ENCODE data around the gene KCND3. TPM values are rescaled to one million over a fixed set of nuclear protein-coding genes. Genes with fewer than 3 reads are reported as not detected.

KCND3 gene
- total RNA-seq, 1 donor from 2014 or later, result 8.1 TPM

DNA sequence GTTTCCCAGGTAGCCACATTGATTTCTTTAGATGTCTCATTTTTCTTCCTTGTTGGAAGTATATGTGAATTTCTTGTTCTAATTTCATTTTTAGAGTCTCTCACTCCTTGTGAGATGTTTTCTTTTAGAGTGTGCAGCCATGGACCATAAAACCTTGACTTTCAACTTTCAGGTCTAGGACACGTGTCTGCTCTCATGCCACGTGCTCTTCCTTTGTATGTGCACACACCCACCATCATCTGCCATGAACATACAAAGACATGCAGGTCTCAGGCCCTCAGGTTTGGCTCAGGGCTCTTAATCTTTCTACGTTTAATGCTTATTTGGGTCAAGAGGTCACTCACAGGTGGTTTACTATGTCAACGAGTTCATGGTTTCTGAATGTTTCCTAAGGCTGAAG lies 163.2 kb downstream of the KCND3 start:
- Histone ChIP-seq H3K27ac (no peak overlapping the region), H3K9me3 (no peaks in the 10 kb centered on the region), H3K27me3 (no peaks in the 10 kb centered on the region), H3K4me3 (no peak overlapping the region), H3K36me3 (no peaks in the 10 kb centered on the region), H3K4me1 (no peaks in the 10 kb centered on the region)
- DNase-seq (ENCODE audit: extremely low spot score in 2 of 2), result no peak
- no peak for TF ChIP-seq POLR2A (IDR thresholded peaks at IDR 0.05)
- TF ChIP-seq, protein P1, sequence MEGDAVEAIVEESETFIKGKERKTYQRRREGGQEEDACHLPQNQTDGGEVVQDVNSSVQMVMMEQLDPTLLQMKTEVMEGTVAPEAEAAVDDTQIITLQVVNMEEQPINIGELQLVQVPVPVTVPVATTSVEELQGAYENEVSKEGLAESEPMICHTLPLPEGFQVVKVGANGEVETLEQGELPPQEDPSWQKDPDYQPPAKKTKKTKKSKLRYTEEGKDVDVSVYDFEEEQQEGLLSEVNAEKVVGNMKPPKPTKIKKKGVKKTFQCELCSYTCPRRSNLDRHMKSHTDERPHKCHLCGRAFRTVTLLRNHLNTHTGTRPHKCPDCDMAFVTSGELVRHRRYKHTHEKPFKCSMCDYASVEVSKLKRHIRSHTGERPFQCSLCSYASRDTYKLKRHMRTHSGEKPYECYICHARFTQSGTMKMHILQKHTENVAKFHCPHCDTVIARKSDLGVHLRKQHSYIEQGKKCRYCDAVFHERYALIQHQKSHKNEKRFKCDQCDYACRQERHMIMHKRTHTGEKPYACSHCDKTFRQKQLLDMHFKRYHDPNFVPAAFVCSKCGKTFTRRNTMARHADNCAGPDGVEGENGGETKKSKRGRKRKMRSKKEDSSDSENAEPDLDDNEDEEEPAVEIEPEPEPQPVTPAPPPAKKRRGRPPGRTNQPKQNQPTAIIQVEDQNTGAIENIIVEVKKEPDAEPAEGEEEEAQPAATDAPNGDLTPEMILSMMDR (IDR thresholded peaks at IDR 0.05), result no peak
- TF ChIP-seq POLR2AphosphoS5 (IDR thresholded peaks at IDR 0.05; ENCODE audit: insufficient read depth in 1 of 2, low read depth in 1 of 2), result no peak
- intact Hi-C loops (cut with DNase I), result no loop called here

DNA sequence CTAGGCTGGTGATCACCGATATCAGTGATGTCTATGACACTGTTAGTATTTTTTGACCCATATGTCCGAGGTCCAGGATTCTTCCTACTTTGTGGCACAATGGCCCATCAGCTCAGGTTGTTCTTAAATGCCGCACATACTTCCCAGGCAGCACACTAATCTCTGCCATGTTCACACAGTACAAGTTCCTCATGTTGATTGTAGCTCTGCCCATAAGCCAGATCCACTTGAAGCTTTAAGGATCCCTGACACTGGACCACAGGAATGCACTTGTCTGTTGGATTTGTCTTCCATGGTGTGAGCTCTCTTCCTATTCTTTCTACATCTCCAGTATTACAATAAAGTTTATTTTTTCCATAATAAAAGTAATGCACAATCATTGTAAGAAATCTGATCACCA lies 164.3 kb downstream of the KCND3 start:
- Histone ChIP-seq H3K4me3 (no peak overlapping the region), H3K36me3 (no peaks in the 10 kb centered on the region), H3K27me3 (no peaks in the 10 kb centered on the region), H3K27ac (no peak overlapping the region), H3K9me3 (no peaks in the 10 kb centered on the region), H3K4me1 (no peaks in the 10 kb centered on the region)
- no peak for DNase-seq (ENCODE audit: extremely low spot score in 2 of 2)
- intact Hi-C loops (cut with DNase I), result no loop called here
- TF ChIP-seq, protein P1 (IDR thresholded peaks at IDR 0.05), result no peak
- TF ChIP-seq POLR2AphosphoS5 (IDR thresholded peaks at IDR 0.05; ENCODE audit: insufficient read depth in 1 of 2, low read depth in 1 of 2) (no peak), POLR2A (IDR thresholded peaks at IDR 0.05) (no peak)

DNA sequence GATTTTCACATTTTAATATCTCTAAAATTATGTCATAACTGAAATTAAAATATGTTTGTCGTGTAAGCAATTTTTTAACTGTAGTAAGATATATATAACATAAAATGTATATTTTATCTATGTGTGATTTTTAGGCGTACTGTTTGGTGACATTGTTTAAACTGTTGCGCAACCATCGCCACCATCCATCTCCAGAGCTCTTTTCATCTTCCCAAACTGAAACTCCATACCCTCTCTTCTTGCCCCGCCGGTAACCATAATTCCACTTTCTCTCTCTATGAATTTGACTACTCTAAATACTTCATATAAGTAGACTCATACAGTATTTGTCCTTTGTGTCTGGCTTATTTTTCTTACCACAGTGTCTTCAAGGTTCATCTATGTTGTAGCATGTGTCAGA lies 167.3 kb downstream of the KCND3 start:
- Histone ChIP-seq H3K4me3 (no peak overlapping the region), H3K27ac (no peak overlapping the region), H3K36me3 (no peaks in the 10 kb centered on the region), H3K27me3 (no peaks in the 10 kb centered on the region), H3K9me3 (no peaks in the 10 kb centered on the region), H3K4me1 (no peaks in the 10 kb centered on the region)
- intact Hi-C loops (cut with DNase I), result no loop called here
- TF ChIP-seq, protein P1 (IDR thresholded peaks at IDR 0.05), result no peak
- TF ChIP-seq POLR2AphosphoS5 (IDR thresholded peaks at IDR 0.05; ENCODE audit: insufficient read depth in 1 of 2, low read depth in 1 of 2), result no peak
- no peak for TF ChIP-seq POLR2A (IDR thresholded peaks at IDR 0.05)
- no peak for DNase-seq (ENCODE audit: extremely low spot score in 2 of 2)

DNA sequence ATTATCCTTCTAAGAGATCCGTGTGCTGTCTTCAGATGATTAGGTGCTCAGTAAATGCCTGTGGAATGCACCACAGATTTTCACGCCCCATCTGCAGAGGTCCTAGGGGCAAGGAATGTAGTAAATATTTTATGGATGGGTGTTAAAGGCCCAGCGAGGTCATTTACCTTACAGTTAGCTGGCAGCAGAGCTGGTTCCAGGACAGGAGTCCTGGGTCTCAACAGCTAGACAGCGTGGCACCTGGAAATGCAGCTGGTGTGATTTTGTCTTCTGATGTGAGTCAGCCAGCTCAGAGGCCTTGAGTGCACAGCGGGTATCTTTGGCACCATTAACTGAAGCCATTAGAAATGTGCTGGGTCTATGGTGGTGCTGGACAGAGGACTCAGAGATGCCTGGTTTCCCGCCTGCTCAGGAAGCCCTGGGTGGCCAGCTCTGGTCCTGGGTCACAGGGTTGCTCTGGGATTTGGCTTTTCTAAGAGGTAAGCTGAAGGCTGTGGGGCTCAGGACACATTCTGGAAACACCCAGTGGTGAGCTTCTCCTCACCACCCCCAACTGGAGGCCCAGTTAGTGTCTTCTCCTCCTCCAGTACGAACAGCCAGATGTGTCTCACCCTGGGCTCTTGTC lies 168.2 kb downstream of the KCND3 start:
- Histone ChIP-seq H3K4me3 (no peak overlapping the region), H3K27ac (no peak overlapping the region), H3K4me1 (no peaks in the 10 kb centered on the region), H3K9me3 (no peaks in the 10 kb centered on the region), H3K36me3 (no peaks in the 10 kb centered on the region), H3K27me3 (no peaks in the 10 kb centered on the region)
- no peak for DNase-seq (ENCODE audit: extremely low spot score in 2 of 2)
- intact Hi-C loops (cut with DNase I), result no loop called here
- TF ChIP-seq, protein P1 (IDR thresholded peaks at IDR 0.05), result no peak
- TF ChIP-seq POLR2AphosphoS5 (IDR thresholded peaks at IDR 0.05; ENCODE audit: insufficient read depth in 1 of 2, low read depth in 1 of 2) (no peak), POLR2A (IDR thresholded peaks at IDR 0.05) (no peak)

DNA sequence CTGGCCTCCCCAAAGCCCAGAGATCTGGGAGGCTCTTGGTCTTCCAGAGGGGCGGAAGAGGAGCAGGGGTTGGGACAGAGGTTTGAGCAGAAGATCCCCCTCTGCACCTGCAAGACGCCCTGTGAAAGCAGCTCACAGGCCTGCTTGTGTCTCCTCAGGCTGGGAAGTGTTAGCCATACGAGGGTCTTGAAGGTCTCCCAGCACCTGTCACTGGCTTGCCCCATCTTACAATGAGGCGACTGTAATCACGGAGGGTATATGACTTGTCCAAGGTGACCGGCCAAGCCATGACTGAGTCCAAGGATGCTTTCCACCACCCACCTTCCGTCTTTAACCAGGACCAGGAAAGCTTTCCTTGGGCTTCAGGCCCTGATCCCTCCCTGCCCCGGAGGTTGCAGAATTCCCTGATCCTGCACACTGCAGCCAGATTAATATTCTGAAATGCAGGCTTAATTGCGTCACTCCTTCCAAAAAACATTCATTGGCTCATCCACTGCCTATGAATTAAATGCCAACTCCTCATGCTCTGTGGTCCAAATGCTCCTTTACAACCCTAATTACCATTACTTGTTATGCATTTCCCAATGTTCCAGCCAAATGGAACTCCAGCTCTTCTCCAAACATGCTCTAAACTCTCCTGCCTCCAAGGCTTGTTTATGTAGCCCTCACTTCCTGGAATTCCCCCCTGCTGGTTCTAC lies 169.8 kb downstream of the KCND3 start:
- Histone ChIP-seq H3K4me1 (no peaks in the 10 kb centered on the region), H3K36me3 (no peaks in the 10 kb centered on the region), H3K27me3 (no peaks in the 10 kb centered on the region), H3K4me3 (no peak overlapping the region), H3K9me3 (no peaks in the 10 kb centered on the region), H3K27ac (no peak overlapping the region)
- intact Hi-C loops (cut with DNase I), result no loop called here
- DNase-seq (ENCODE audit: extremely low spot score in 2 of 2), result no peak
- TF ChIP-seq POLR2AphosphoS5 (IDR thresholded peaks at IDR 0.05; ENCODE audit: insufficient read depth in 1 of 2, low read depth in 1 of 2) (no peak), POLR2A (IDR thresholded peaks at IDR 0.05) (no peak)
- TF ChIP-seq, protein P1 (IDR thresholded peaks at IDR 0.05), result no peak
